Measurements from ENCODE around the gene OR1I1. TPM values are rescaled to one million over a fixed set of nuclear protein-coding genes. Genes with fewer than 3 reads are reported as not detected.

OR1I1 gene
- total RNA-seq, 1 experiment from 2014 or later: not detected

DNA sequence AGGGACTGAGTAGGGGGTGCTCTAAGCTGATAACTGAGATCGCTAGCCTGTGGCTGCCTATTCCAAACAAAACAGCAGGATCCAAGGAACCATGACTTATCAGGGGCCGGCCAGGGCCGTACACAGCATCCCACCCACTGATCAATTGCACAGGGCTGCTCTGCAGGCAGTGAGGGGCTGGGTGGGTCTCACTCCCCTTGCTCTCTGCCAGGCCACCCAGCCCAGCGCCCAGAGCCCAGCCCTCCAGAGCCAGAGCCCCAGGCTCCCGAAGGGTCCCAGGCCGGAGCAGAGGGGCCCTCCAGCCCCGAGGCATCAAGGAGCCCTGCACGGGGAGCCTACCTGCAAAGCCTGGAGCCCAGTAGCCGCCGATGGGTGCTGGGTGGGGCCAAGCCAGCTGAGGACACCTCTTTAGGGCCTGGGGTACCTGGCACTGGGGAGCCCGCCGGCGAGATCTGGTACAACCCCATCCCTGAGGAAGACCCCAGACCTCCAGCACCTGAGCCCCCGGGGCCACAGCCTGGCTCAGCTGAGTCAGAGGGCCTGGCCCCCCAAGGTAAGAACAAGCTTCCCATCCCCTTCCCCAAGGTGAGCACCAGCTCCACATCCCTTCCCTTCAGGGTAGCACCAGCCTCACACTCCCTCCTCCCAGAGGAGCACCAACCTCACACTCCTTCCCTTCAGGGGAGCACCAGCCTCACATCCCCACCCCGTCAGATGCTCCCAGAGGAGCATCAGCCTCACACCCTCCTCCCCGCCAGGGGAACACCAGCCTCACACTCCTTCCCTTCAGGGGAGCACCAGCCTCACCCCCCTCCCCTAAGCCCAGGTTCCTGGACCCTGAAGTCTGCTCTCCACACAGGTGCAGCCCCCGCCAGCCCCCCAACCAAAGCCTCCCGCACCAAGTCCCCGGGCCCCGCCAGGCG lies 27.1 kb downstream of the OR1I1 start:
- Histone ChIP-seq H2BK120ac (ENCODE audit: low read depth, low read length, poor library complexity, severe bottlenecking) (no peak overlapping the region), H2BK15ac (ENCODE audit: low read depth, low read length) (no peak overlapping the region), H3K4me1 (ENCODE audit: insufficient read depth, low read length) (no peaks in the 10 kb centered on the region; the same call in 1 of the 2 replicates), H3K27me3 (ENCODE audit: insufficient read depth, low read length) (no peaks in the 10 kb centered on the region), H4K8ac (replicated peaks; ENCODE audit: insufficient read length, low read depth, low read length) (no peak overlapping the region), H3T11ph (ENCODE audit: low read length) (no peak overlapping the region), H4K5ac (ENCODE audit: insufficient read length, low read depth, low read length) (no peak overlapping the region), H3K9ac (ENCODE audit: extremely low read depth, insufficient read length, low read length) (no peak overlapping the region), H2AFZ (ENCODE audit: low read length) (no peak overlapping the region), H3K14ac (ENCODE audit: insufficient read depth, low read length) (no peak overlapping the region), H3K4me2 (ENCODE audit: insufficient read depth, insufficient read length, low read length) (peak overlapping the region; percentile 73), H3K18ac (ENCODE audit: insufficient read length, low read depth, low read length) (no peak overlapping the region), H3K9me3 (ENCODE audit: control insufficient read depth, low read depth, low read length) (no peaks in the 10 kb centered on the region), H4K20me1 (ENCODE audit: control insufficient read depth, insufficient read depth, insufficient read length) (no peaks in the 10 kb centered on the region), H3K79me1 (ENCODE audit: insufficient read depth, low read depth, low read length, poor library complexity, severe bottlenecking) (no peaks in the 10 kb centered on the region), H3K79me2 (ENCODE audit: insufficient read depth, low read length) (no peaks in the 10 kb centered on the region), H3K56ac (ENCODE audit: insufficient read length, low read depth, low read length) (no peak overlapping the region), H2BK20ac (ENCODE audit: low read depth, low read length, poor library complexity, severe bottlenecking) (no peak overlapping the region), H4K91ac (ENCODE audit: insufficient read length, low read depth, low read length) (no peak overlapping the region), H2AK5ac (ENCODE audit: insufficient read length, low read length) (no peak overlapping the region), H3K23ac (ENCODE audit: insufficient read length, low read depth, low read length) (no peak overlapping the region), H3K23me2 (ENCODE audit: insufficient read length, low read depth, low read length, poor library complexity, severe bottlenecking) (peaks cover 10% of the 10 kb centered on the region), H2BK5ac (ENCODE audit: insufficient read length, low read length) (no peak overlapping the region), H3K27ac (ENCODE audit: insufficient read length, low read depth, low read length) (no peak overlapping the region), H3K4ac (ENCODE audit: low read depth, low read length) (no peak overlapping the region), H2BK12ac (ENCODE audit: insufficient read length, low read depth, low read length) (no peak overlapping the region)
- Mint-ChIP-seq H3K27me3 (ENCODE audit: low read depth) (peaks cover 1% of the 10 kb centered on the region; the same call in 1 of the 2 replicates), H3K27ac (peak overlapping the region; percentile 62 to 91 (median 80); a peak in 4 of 7 replicates), H3K4me3 (peak overlapping the region in 1 of 2 experiments; percentile 78; a peak in 3 of 5 replicates), H3K36me3 (ENCODE audit: insufficient read depth in 1 of 3, low read depth in 3 of 3) (peaks cover 23 to 43% (median 43%) of the 10 kb centered on the region in 3 experiments), H3K4me1 (peaks cover 15 to 17% of the 10 kb centered on the region in 2 experiments), H3K9me3 (peaks cover 5 to 11% of the 10 kb centered on the region in 2 experiments)
- WGBS (ENCODE audit: extremely low coverage, insufficient read length, low lambda C conversion rate): no CpG with 5 or more reads among the region's 21 CpGs
- TF ChIP-seq, protein P1, sequence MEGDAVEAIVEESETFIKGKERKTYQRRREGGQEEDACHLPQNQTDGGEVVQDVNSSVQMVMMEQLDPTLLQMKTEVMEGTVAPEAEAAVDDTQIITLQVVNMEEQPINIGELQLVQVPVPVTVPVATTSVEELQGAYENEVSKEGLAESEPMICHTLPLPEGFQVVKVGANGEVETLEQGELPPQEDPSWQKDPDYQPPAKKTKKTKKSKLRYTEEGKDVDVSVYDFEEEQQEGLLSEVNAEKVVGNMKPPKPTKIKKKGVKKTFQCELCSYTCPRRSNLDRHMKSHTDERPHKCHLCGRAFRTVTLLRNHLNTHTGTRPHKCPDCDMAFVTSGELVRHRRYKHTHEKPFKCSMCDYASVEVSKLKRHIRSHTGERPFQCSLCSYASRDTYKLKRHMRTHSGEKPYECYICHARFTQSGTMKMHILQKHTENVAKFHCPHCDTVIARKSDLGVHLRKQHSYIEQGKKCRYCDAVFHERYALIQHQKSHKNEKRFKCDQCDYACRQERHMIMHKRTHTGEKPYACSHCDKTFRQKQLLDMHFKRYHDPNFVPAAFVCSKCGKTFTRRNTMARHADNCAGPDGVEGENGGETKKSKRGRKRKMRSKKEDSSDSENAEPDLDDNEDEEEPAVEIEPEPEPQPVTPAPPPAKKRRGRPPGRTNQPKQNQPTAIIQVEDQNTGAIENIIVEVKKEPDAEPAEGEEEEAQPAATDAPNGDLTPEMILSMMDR (conservative IDR thresholded peaks at IDR 0.05): no peak
- no peak for DNase-seq
